PFSK-1 (cell line): Measurements from ENCODE around the gene FGFR4.

Experiments
- FOXP2 ChIP-seq: optimal IDR thresholded peaks from 2 replicates; pipeline ENCODE3; 2011; ENCODE audit warnings: borderline replicate concordance, control low read depth, inconsistent platforms; ENCODE audit not compliant: insufficient read depth; ENCODE audit errors: extremely low read length, extremely low read depth
- POLR2AphosphoS5 ChIP-seq: IDR thresholded peaks from 2 replicates; pipeline ENCODE4 v1.6.1; 2012; ENCODE audit warnings: low read depth, mild to moderate bottlenecking, control low read depth, low read length, moderate library complexity
- REST ChIP-seq, 2 experiments: IDR thresholded peaks; 2 replicates each; pipeline versions ENCODE4 v1.6.1 to v1.8.0; 2011 to 2012; ENCODE audit warnings: low read depth in 2 of 2, low read length in 2 of 2, control low read depth in 1 of 2, inconsistent platforms in 1 of 2, mild to moderate bottlenecking in 1 of 2, moderate library complexity in 1 of 2; ENCODE audit not compliant: insufficient read depth in 1 of 2
- SIN3A ChIP-seq: IDR thresholded peaks from 2 replicates; pipeline ENCODE4 v1.6.1; 2012; ENCODE audit warnings: mild to moderate bottlenecking, low read length, moderate library complexity, borderline replicate concordance; ENCODE audit not compliant: insufficient read depth
- TAF1 ChIP-seq: IDR thresholded peaks from 2 replicates; pipeline ENCODE4 v1.6.1; 2012; ENCODE audit warnings: low read length, control low read depth, borderline replicate concordance; ENCODE audit not compliant: insufficient read depth

Gene FGFR4

GRCh38 chr5:177094224-177095087 lies 7.7 kb downstream of the FGFR4 start:
- TF ChIP-seq TAF1, result no peak
- no peak for TF ChIP-seq POLR2AphosphoS5
- TF ChIP-seq SIN3A, result no peak
- no peak for TF ChIP-seq FOXP2
- TF ChIP-seq REST (IDR thresholded peaks at IDR 0.05; ENCODE audit: insufficient read depth in 1 of 2, low read depth in 2 of 2, low read length in 2 of 2), result no peak

GRCh38 chr5:177095088-177095669 lies 8.5 kb downstream of the FGFR4 start:
- TF ChIP-seq REST (IDR thresholded peaks at IDR 0.05; ENCODE audit: insufficient read depth in 1 of 2, low read depth in 2 of 2, low read length in 2 of 2), result no peak
- no peak for TF ChIP-seq POLR2AphosphoS5
- TF ChIP-seq TAF1, result no peak
- no peak for TF ChIP-seq SIN3A
- TF ChIP-seq FOXP2, result no peak

- TF ChIP-seq FOXP2 (no peak), POLR2AphosphoS5 (no peak), SIN3A (no peak), TAF1 (no peak), REST (IDR thresholded peaks at IDR 0.05; ENCODE audit: insufficient read depth in 1 of 2, low read depth in 2 of 2, low read length in 2 of 2) (no peak)
Observed at GRCh38 chr5:177096162-177097015, 9.7 kb downstream of the FGFR4 start.

- TF ChIP-seq FOXP2 (no peak), TAF1 (no peak), SIN3A (no peak), POLR2AphosphoS5 (no peak), REST (IDR thresholded peaks at IDR 0.05; ENCODE audit: insufficient read depth in 1 of 2, low read depth in 2 of 2, low read length in 2 of 2) (no peak)
Observed at GRCh38 chr5:177097016-177097985, 10.6 kb downstream of the FGFR4 start.
